ENCODE results near the gene BACH2.

Gene BACH2

DNA sequence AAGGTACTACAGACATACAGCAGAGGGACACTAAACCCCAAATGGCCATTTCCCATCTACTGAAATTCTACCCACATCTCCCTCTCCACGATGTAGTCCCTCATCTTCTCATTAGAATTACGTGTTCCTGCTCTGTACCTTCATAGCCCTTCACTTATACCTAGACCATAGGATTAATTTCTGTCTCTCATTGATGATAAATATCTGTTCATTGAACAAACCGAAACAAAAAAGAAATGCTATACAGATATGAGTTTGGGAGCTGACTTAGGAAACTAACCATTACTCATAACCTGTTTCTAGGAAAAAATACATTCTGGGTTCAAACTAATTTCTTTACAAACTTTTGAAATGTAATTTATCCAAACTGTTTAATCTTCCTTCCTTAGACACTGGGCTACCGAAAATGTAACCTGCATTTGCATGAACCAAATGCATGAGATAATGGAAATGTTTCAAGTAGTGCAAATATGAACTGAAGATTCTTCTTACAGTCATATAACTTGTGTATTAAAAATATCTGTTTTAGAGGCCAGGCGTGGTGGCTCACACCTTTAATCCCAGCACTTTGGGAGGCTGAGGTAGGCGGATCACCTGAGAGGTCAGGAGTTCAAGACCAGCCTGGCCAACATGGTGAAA lies 317.0 kb downstream of the BACH2 start:
- TF ChIP-seq, protein P1, sequence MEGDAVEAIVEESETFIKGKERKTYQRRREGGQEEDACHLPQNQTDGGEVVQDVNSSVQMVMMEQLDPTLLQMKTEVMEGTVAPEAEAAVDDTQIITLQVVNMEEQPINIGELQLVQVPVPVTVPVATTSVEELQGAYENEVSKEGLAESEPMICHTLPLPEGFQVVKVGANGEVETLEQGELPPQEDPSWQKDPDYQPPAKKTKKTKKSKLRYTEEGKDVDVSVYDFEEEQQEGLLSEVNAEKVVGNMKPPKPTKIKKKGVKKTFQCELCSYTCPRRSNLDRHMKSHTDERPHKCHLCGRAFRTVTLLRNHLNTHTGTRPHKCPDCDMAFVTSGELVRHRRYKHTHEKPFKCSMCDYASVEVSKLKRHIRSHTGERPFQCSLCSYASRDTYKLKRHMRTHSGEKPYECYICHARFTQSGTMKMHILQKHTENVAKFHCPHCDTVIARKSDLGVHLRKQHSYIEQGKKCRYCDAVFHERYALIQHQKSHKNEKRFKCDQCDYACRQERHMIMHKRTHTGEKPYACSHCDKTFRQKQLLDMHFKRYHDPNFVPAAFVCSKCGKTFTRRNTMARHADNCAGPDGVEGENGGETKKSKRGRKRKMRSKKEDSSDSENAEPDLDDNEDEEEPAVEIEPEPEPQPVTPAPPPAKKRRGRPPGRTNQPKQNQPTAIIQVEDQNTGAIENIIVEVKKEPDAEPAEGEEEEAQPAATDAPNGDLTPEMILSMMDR (conservative IDR thresholded peaks at IDR 0.05), result no peak
- no peak overlapping the region for H3K27ac ChIP-seq

DNA sequence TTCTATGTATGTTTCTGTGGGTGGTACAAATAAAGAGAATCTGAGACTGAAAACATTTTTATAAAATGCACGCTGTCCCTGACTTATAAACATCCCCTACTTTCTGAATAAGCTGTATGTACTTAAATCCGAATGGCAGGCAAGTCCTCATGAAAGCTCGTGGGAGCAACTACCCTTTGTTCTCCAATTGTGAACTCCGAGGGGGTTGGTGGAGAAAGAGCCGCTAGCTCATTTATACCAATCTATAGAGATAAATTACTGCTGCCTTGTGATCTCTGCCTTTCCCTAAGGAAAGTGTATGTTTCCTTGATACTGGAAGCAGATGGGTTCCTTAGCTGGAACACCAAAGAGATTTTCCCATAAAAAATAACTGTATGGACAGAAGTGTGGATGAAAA lies 317.9 kb downstream of the BACH2 start:
- TF ChIP-seq, protein P1 (conservative IDR thresholded peaks at IDR 0.05), result no peak
- H3K27ac ChIP-seq, result no peak overlapping the region

DNA sequence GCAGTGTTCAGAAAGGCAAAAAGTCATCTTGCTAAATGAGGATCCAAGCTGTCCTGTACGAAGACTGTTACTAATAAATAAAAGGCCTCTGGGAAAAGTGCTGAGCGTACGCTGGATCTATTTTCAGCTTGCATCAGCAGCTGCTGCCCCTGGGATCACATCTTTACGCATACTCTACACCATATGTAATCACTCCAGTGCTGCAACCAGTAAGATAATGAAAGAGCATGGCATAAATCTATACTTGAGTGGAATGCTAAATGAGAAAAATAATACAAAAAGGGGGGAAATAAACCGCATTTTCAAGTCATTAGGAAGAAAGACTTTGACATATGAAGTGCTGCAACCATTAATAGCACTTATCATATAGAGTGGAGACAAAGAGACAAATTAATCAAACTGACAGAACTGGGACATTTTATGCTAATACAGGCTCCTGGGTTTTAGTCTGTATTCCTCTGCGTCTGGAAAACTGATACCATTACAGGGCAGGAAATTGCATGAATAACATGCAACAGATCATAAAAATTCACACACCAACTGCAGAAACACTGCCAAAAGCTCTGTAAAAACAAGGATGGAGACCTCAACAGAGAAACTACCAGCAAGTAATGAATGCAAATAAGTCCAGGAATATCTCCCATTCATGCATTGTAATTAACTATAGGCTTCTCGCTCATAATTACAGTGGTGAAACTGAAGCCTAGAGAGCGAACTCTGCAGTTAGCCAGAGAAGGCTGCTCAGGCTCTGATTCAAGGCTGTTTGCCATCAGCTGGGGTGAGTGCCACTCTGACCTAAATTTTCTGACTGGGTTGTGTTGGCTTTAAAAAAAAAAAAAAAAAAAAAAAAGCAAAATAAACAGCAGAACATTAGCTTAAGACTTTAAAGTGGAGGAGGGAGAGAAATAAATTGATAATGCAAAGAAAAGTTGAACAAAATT lies 318.6 kb downstream of the BACH2 start:
- TF ChIP-seq, protein P1 (conservative IDR thresholded peaks at IDR 0.05), result no peak
- H3K27ac ChIP-seq, result no peak overlapping the region

DNA sequence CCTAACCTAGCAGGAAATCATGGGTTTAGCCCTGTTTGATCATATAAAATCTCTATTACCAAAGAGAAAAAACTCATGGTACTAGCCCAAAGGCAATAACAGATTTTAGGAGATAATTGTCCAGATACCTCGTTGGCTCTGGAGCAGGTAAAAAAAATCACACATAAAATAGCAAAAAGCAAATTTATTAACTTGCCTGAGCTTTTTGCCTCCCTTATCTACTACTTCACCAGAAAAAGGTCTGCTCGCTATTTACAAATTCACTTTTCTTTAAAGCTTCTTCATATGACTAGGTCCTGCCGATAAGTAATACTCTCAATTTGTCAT lies 320.0 kb downstream of the BACH2 start:
- H3K27ac ChIP-seq, result no peak overlapping the region
- TF ChIP-seq, protein P1 (conservative IDR thresholded peaks at IDR 0.05), result no peak

DNA sequence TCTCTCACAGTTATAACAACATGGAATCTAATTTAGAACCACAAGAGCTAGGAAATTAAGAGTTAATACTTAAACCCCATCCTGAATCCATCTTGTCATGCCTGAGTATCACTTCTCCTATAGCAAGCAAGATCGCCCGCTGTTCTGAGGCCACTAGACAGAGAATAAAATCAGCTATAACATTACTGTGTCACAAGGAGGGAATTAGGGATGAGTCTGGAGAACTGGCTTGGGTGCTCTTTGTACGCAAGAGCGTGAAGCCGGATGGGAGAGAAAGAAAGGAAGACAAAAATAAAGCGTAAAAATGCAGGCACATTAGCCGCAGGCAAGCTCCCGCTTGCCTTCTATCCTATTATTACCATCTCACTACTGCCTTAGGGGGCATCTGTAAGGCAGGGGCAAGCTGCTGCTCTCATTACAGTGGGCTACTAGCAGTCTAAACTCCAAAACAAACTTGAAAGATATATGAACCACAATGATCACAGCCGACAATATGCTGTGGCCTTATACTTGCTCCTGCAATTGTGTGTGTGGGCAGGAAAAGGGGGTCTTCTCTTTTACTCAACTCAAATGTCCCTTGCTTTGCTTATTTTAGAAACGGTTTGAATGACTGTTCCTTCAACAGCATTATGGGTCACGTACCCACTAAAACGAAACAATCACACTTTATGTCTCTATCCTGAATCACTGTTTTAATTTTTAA lies 320.5 kb downstream of the BACH2 start:
- no peak overlapping the region for H3K27ac ChIP-seq
- TF ChIP-seq, protein P1 (conservative IDR thresholded peaks at IDR 0.05), result no peak

DNA sequence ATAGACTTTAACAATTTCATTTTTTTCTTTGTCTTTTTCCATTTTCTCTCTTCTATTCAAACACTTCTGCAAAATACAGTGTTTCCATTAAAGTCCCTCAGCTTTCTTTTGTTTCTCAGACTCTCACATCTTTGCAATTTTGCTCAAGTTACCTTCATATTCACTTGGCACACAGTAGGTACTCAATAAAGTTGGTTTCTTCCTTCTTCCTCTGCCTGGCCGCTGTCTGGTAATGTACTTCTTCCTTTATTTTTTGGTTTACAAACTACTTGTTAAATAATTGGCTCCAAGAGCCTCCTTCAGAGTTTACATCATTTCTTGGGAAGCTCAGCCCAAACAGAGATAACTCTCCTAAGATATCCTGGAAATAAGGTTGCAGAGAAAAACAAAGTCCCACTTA lies 321.3 kb downstream of the BACH2 start:
- H3K27ac ChIP-seq, result no peak overlapping the region
- TF ChIP-seq, protein P1 (conservative IDR thresholded peaks at IDR 0.05), result no peak

DNA sequence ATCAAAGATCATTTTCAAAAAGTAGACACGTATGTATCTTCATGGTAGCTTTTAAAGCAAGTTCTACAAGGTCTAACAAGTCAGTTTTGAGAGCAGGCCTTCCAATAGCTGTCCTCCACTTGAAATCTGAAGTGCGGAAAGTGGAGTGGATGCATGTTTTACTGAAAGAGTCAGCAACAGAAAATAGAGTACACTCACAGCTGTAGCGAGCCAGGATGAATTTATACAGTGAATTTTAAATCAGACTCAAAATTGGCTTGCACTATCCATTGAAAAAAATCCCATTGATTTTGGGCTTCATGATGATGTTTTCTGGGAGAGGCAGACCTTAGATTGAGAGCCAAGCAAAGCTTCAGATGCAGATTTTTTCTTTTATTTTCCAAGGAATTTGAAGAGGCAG lies 321.8 kb downstream of the BACH2 start:
- TF ChIP-seq, protein P1 (conservative IDR thresholded peaks at IDR 0.05), result no peak
- no peak overlapping the region for H3K27ac ChIP-seq
